ENCODE results near the gene RFTN1. TPM values are rescaled to one million over a fixed set of nuclear protein-coding genes. Genes with fewer than 3 reads are reported as not detected.
A peak's percentile ranks its signal among the peaks of the same experiment; 100 is the strongest.

The RFTN1 gene
- total and polyA plus RNA-seq, 11 donors, result 17.1 to 40.8 (median 26.4) TPM

GRCh38 chr3:16358336-16358735 is 155.2 kb downstream of the RFTN1 start:
- no peak for TF ChIP-seq CTCF (IDR thresholded peaks at IDR 0.05)
- no peak for TF ChIP-seq POLR2A (IDR thresholded peaks at IDR 0.05)
- intact Hi-C loops (cut with DNase I), result loop anchor here in 1 of 10 donors (5.0 kb wide), 1 partner anchor 189 kb away; no protein-coding TSS in a partner anchor
- peaks cover 0 to 7% (median 0%) of the 10 kb centered on the region in 12 donors for H3K9me3 ChIP-seq
- H3K4me3 ChIP-seq, result no peak overlapping the region
- no peaks in the 10 kb centered on the region for H3K27me3 ChIP-seq
- ATAC-seq (no peak), DNase-seq (no peak)
- peak overlapping the region in 6 of 12 donors; percentile 26 to 71 (median 40) for H3K27ac ChIP-seq
- H3K36me3 ChIP-seq, result peaks cover 0 to 49% (median 16%) of the 10 kb centered on the region in 9 donors
- peaks cover 0 to 58% (median 19%) of the 10 kb centered on the region in 12 donors for H3K4me1 ChIP-seq
- WGBS, 4 donors, result 61 to 67% (median 63%) methylated on average over 3 of the region's 3 CpGs

- H3K27ac ChIP-seq, result peak overlapping the region in 7 of 12 donors; percentile 14 to 71 (median 40)
- H3K4me3 ChIP-seq, result no peak overlapping the region
- intact Hi-C loops (cut with DNase I), result loop anchor here in 1 of 10 donors (5.0 kb wide), 1 partner anchor 190 kb away; no protein-coding TSS in a partner anchor
- TF ChIP-seq POLR2A (IDR thresholded peaks at IDR 0.05) (no peak), CTCF (IDR thresholded peaks at IDR 0.05) (no peak)
- ATAC-seq (peak; percentile 29 to 87 (median 46)), DNase-seq (peak in 3 of 5 donors; percentile 43 to 62 (median 52))
- H3K27me3 ChIP-seq, result no peaks in the 10 kb centered on the region
- 65 to 80% (median 72%) methylated on average over 9 of the region's 9 CpGs for WGBS, 4 donors
- H3K9me3 ChIP-seq, result peaks cover 0 to 7% (median 0%) of the 10 kb centered on the region in 12 donors
- peaks cover 0 to 55% (median 19%) of the 10 kb centered on the region in 12 donors for H3K4me1 ChIP-seq
- peaks cover 0 to 46% (median 15%) of the 10 kb centered on the region in 9 donors for H3K36me3 ChIP-seq
Observed at GRCh38 chr3:16357186-16358121, 156.0 kb downstream of the RFTN1 start.

GRCh38 chr3:16355828-16356227 is 157.7 kb downstream of the RFTN1 start:
- Histone ChIP-seq H3K36me3 (peaks cover 0 to 50% (median 11%) of the 10 kb centered on the region in 9 donors), H3K27me3 (no peaks in the 10 kb centered on the region), H3K4me3 (no peak overlapping the region), H3K4me1 (peaks cover 0 to 48% (median 17%) of the 10 kb centered on the region in 12 donors), H3K9me3 (peaks cover 0 to 7% (median 0%) of the 10 kb centered on the region in 12 donors), H3K27ac (no peak overlapping the region)
- intact Hi-C loops (cut with DNase I), result loop anchor here in 1 of 10 donors (5.0 kb wide), 1 partner anchor 191 kb away; no protein-coding TSS in a partner anchor
- no peak for ATAC-seq
- TF ChIP-seq CTCF (IDR thresholded peaks at IDR 0.05), result no peak
- TF ChIP-seq POLR2A (IDR thresholded peaks at IDR 0.05), result no peak
- WGBS, 4 donors, result 90 to 96% (median 94%) methylated on average over 5 to 6 of the region's 6 CpGs
- no peak for DNase-seq

GRCh38 chr3:16354291-16354690 is 159.2 kb downstream of the RFTN1 start:
- H3K36me3 ChIP-seq, result peaks cover 0 to 61% (median 25%) of the 10 kb centered on the region in 9 donors
- H3K27ac ChIP-seq, result no peak overlapping the region
- no peak for DNase-seq
- TF ChIP-seq POLR2A (IDR thresholded peaks at IDR 0.05) (no peak), CTCF (IDR thresholded peaks at IDR 0.05) (no peak)
- WGBS, 4 donors, result 95 to 98% (median 96%) methylated on average over 3 of the region's 3 CpGs
- intact Hi-C loops (cut with DNase I), result no loop called here
- peaks cover 0 to 1% (median 0%) of the 10 kb centered on the region in 12 donors for H3K9me3 ChIP-seq
- no peak overlapping the region for H3K4me3 ChIP-seq
- no peak for ATAC-seq
- no peaks in the 10 kb centered on the region for H3K27me3 ChIP-seq
- H3K4me1 ChIP-seq, result peaks cover 0 to 42% (median 18%) of the 10 kb centered on the region in 12 donors

Measured in heart left ventricle (tissue), 16 donors.